Epithelial cell of proximal tubule (primary cell): Measurements from ENCODE around the gene WDR1. TPM values are rescaled to one million over a fixed set of nuclear protein-coding genes. Genes with fewer than 3 reads are reported as not detected.

Experiments used
- DNase-seq: peaks from one replicate; pipeline ENCODE4 v3.0.0-alpha.2; 2011; ENCODE audit warnings: low read depth
- H3K4me3 ChIP-seq: 2 replicates; pipeline ENCODE4 v1.5.1; 2011; ENCODE audit warnings: low read depth, mild to moderate bottlenecking, low read length
- total RNA-seq: library from RNA; depleted of rRNA; stranded (reverse); fragments of >200 nt; gene quantifications from 2 replicates; pipeline ENCODE4 v1.2.3, GENCODE V29; 2015
- TF ChIP-seq, protein P1 (sequence below): conservative IDR thresholded peaks from 2 replicates; pipeline ENCODE4 v1.5.1; 2012; ENCODE audit warnings: low read depth, mild to moderate bottlenecking, low read length

Gene WDR1
- total RNA-seq, 1 donor from 2014 or later, result 242 TPM

GRCh38 chr4:10123227-10124101 lies 6.9 kb upstream of the WDR1 start:
- TF ChIP-seq, protein P1, sequence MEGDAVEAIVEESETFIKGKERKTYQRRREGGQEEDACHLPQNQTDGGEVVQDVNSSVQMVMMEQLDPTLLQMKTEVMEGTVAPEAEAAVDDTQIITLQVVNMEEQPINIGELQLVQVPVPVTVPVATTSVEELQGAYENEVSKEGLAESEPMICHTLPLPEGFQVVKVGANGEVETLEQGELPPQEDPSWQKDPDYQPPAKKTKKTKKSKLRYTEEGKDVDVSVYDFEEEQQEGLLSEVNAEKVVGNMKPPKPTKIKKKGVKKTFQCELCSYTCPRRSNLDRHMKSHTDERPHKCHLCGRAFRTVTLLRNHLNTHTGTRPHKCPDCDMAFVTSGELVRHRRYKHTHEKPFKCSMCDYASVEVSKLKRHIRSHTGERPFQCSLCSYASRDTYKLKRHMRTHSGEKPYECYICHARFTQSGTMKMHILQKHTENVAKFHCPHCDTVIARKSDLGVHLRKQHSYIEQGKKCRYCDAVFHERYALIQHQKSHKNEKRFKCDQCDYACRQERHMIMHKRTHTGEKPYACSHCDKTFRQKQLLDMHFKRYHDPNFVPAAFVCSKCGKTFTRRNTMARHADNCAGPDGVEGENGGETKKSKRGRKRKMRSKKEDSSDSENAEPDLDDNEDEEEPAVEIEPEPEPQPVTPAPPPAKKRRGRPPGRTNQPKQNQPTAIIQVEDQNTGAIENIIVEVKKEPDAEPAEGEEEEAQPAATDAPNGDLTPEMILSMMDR, result no peak
- no peak overlapping the region for H3K4me3 ChIP-seq
- no peak for DNase-seq

- TF ChIP-seq, protein P1, result no peak
- no peak for DNase-seq
- H3K4me3 ChIP-seq, result no peak overlapping the region
These were observed 5.8 kb upstream of the WDR1 start for GRCh38 chr4:10122236-10122932.

- DNase-seq, result no peak
- H3K4me3 ChIP-seq, result no peak overlapping the region
- TF ChIP-seq, protein P1, result no peak
These were observed 5.1 kb upstream of the WDR1 start for GRCh38 chr4:10121568-10122208.

- TF ChIP-seq, protein P1, result no peak
- no peak for DNase-seq
- H3K4me3 ChIP-seq, result no peak overlapping the region
These were observed 4.5 kb upstream of the WDR1 start for GRCh38 chr4:10120943-10121567.

DNA sequence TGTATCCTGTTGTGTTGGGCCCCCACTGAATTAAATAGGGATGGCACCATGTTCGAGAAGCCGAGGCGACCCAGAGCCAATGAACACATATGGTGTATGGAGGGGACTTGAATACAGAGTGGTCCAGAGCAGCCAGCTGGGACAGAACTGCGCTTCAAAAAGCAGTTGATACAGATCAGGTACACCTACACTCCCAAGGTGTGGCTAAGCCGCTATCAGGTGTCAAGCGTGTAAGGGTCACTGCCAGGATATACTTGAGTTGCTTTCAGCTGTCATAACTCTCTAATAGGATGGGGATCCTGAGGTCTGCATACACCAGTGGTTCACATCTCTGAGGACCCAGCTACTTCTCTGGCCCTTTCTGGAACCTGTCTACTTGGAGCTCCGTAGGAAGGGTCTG lies 3.2 kb upstream of the WDR1 start:
- H3K4me3 ChIP-seq, result no peak overlapping the region
- TF ChIP-seq, protein P1, result no peak
- DNase-seq, result no peak

DNA sequence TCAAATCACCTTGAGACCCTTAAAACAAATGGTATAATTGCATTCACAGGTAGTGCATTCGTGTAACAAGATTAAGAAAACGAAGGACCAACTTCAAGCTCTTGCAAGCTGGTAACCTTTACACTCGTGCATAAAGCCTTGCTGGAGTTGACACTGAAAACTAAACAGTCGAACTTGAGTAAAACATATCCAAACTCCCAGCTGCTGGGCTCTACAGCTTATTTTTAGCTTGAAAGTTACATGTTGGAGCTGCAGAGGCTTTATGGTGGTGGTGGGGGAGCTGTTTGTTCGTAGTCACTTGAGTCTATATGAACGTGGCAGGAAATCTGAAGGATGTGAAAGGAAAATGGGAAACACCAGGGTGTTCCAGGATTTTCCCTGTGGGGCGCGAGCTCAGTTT lies 2.7 kb upstream of the WDR1 start:
- H3K4me3 ChIP-seq, result no peak overlapping the region
- no peak for DNase-seq
- TF ChIP-seq, protein P1, result no peak
